Measurements from ENCODE around the gene SNRPD1. TPM values are rescaled to one million over a fixed set of nuclear protein-coding genes. Genes with fewer than 3 reads are reported as not detected.
A peak's percentile ranks its signal among the peaks of the same experiment; 100 is the strongest.
"Not testable (repeated sequence)": the region's sequence is repeated elsewhere in the genome, so short reads cannot be mapped to it uniquely, and the experiment has no call there.

SNRPD1 gene
- total RNA-seq = 10 to 100 TPM; 30.1 to 31.3 TPM
- 10 to 100 TPM; 70.1 to 83.6 (median 78.5) TPM for polyA plus RNA-seq
- total RNA-seq = 30.2 to 177 (median 36.0) reads per million in 6 experiments

GRCh38 chr18:21612125-21613039 lies at the start of gene SNRPD1:
SNRPD1 (plus strand) TSS chr18:21612314; CDS start chr18:21612430, 116 bp downstream.
- H3K4me1 Mint-ChIP-seq = peaks cover 10 to 49% (median 42%) of the 10 kb centered on the region in 4 donors
- POLR2A ChIA-PET = interaction anchor here (0.7 to 7.1 kb wide), 7 partner anchors 10 to 135 kb away, joined by 3 to 109 read pairs (median 6); partner anchors contain the start of genes ABHD3, ESCO1 and MIB1
- no peaks in the 10 kb centered on the region for H3K9me3 Mint-ChIP-seq
- peaks cover 0 to 26% (median 0%) of the 10 kb centered on the region in 3 donors for H3K36me3 Mint-ChIP-seq
- peak within 1 kb of the TSS; percentile 92 to 100 (median 99) for H3K27ac Mint-ChIP-seq
- no peaks in the 10 kb centered on the region for H3K27me3 Mint-ChIP-seq
- ATAC-seq = peak; percentile 97 to 99
- H3K4me3 Mint-ChIP-seq = peak within 1 kb of the TSS; percentile 86 to 100 (median 100)
- peak; percentile 74 to 88 (median 86) for DNase-seq

DNA sequence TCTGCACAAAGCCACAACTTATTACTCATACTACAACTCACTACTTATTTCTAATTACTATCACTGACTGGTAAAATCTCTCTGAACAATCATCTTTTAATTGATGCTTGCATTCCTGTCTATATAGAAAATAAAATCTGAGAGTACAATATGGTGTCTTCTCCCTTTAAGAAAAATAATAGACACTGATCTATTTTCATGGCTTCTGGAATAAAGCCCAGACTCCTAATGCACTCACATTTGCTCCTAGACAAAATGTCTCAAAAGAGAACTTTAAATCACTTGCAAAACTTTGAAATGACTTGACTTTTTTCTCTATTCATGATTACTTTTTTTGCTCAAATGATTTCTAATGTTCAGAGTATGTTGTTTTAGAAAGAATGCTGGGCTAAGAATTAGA lies 40.3 kb upstream of the SNRPD1 start:
- H3K36me3 Mint-ChIP-seq = peaks cover 17 to 94% (median 35%) of the 10 kb centered on the region in 3 donors
- H3K27ac Mint-ChIP-seq = peak overlapping the region in 1 of 10 donors; percentile 18
- DNase-seq (no peak), ATAC-seq (no peak)
- peaks cover 3 to 8% (median 4%) of the 10 kb centered on the region in 4 donors for H3K4me1 Mint-ChIP-seq
- no peaks in the 10 kb centered on the region for H3K27me3 Mint-ChIP-seq
- H3K4me3 Mint-ChIP-seq = no peak overlapping the region
- H3K9me3 Mint-ChIP-seq = no peaks in the 10 kb centered on the region
- POLR2A ChIA-PET = no interaction called here

GRCh38 chr18:21575656-21576055 lies 36.5 kb upstream of the SNRPD1 start:
- POLR2A ChIA-PET = no interaction called here
- H3K4me1 Mint-ChIP-seq = peaks cover 9 to 20% (median 12%) of the 10 kb centered on the region in 4 donors
- DNase-seq = no peak
- no peaks in the 10 kb centered on the region for H3K27me3 Mint-ChIP-seq
- H3K4me3 Mint-ChIP-seq = no peak overlapping the region
- no peaks in the 10 kb centered on the region for H3K9me3 Mint-ChIP-seq
- no peak for ATAC-seq
- H3K27ac Mint-ChIP-seq = no peak overlapping the region
- H3K36me3 Mint-ChIP-seq = peaks cover 13 to 78% (median 32%) of the 10 kb centered on the region in 3 donors

DNA sequence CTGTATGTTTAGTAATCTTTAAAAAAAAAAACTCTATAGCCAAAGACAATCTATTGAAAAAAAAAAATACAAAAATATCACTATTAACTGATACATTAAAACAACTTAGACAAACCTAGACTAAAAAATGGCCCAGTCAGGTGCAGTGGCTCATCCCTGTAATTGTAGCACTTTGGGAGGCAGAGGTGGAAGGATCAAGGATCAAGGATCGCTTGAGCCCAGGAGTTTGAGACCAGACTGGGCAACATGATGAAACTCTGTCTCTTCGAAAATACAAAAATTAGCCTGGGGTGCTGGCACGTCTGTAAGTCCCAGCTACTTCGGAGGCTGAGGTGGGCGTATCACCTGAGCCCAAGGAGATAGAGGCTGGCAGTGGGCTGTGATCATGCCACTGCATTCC lies 27.7 kb upstream of the SNRPD1 start:
- H3K27me3 Mint-ChIP-seq = no peaks in the 10 kb centered on the region

GRCh38 chr18:21592361-21592760 lies 19.8 kb upstream of the SNRPD1 start:
- H3K27ac Mint-ChIP-seq, POLR2A ChIA-PET, H3K27me3 Mint-ChIP-seq, DNase-seq, ATAC-seq, H3K9me3 Mint-ChIP-seq, H3K4me3 Mint-ChIP-seq: not testable (repeated sequence)
- Mint-ChIP-seq H3K4me1 (peaks cover 16 to 52% (median 37%) of the 10 kb centered on the region in 4 donors), H3K36me3 (peaks cover 0 to 14% (median 2%) of the 10 kb centered on the region in 3 donors)

More for the DNA sequence above, 27.7 kb upstream of the SNRPD1 start:
- Mint-ChIP-seq H3K4me3 (no peak overlapping the region), H3K27ac (no peak overlapping the region), H3K4me1 (peaks cover 8 to 46% (median 37%) of the 10 kb centered on the region in 4 donors), H3K9me3 (no peaks in the 10 kb centered on the region), H3K36me3 (peaks cover 0 to 39% (median 9%) of the 10 kb centered on the region in 3 donors)
- POLR2A ChIA-PET = no interaction called here
- DNase-seq = no peak
- ATAC-seq = no peak

DNA sequence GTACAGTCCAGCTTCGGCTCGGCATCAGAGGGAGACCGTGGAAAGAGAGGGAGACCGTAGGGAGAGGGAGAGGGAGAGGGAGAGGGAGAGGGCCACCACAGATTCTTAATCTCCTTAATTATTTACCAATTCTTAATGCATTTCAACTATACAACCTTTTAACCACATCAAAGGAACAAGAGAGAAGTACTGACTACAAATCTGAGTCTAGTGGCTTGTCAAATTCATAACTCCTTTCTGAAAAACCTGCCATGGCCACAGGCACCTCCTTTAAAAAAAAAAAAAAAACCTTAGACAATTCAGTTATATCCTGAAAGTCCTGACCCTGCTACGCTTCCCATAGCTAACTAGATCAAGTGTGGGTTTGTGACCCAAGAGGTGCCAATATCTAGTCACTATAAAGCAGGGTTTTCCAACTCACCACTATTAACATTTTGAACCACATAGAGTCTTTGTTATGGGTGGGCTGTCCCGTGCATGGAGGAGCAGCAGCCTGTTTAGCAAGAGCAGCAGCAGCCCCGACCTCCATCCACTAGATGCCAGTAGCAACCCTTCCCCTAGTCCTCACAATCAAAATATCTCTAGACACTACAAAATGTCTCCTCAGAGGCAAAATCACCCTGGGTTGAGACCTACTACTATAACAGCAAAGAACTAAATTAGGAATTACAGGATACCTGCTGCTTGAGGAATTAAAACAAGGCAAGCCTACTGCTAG lies 18.4 kb upstream of the SNRPD1 start:
- H3K36me3 Mint-ChIP-seq = peaks cover 0 to 14% (median 2%) of the 10 kb centered on the region in 3 donors
- POLR2A ChIA-PET = no interaction called here
- peak overlapping the region in 4 of 10 donors; percentile 22 to 39 (median 28) for H3K4me3 Mint-ChIP-seq
- H3K4me1 Mint-ChIP-seq = peaks cover 15 to 52% (median 42%) of the 10 kb centered on the region in 4 donors
- H3K9me3 Mint-ChIP-seq = no peaks in the 10 kb centered on the region
- DNase-seq = no peak
- peak in 1 of 2 donors; percentile 59 for ATAC-seq
- H3K27me3 Mint-ChIP-seq = no peaks in the 10 kb centered on the region
- H3K27ac Mint-ChIP-seq = peak overlapping the region in 2 of 10 donors; percentile 44 to 75

- peaks cover 0 to 4% (median 0%) of the 10 kb centered on the region in 9 donors for H3K9me3 Mint-ChIP-seq
- no peak for ATAC-seq
- H3K36me3 Mint-ChIP-seq = peaks cover 0 to 8% (median 0%) of the 10 kb centered on the region in 3 donors
- H3K27ac Mint-ChIP-seq = peak overlapping the region in 6 of 10 donors; percentile 6 to 72 (median 47)
- H3K4me3 Mint-ChIP-seq = peak overlapping the region in 7 of 10 donors; percentile 2 to 50 (median 15)
- POLR2A ChIA-PET = interaction anchor here (1.1 to 1.7 kb wide), 2 partner anchors 10 to 15 kb away, joined by 6 to 7 read pairs; partner anchors contain the start of gene SNRPD1
- H3K4me1 Mint-ChIP-seq = peaks cover 19 to 59% (median 49%) of the 10 kb centered on the region in 4 donors
- DNase-seq = no peak
- peaks cover 0 to 3% (median 0%) of the 10 kb centered on the region in 5 donors for H3K27me3 Mint-ChIP-seq
These were observed 14.5 kb upstream of the SNRPD1 start for GRCh38 chr18:21597620-21598019.

DNA sequence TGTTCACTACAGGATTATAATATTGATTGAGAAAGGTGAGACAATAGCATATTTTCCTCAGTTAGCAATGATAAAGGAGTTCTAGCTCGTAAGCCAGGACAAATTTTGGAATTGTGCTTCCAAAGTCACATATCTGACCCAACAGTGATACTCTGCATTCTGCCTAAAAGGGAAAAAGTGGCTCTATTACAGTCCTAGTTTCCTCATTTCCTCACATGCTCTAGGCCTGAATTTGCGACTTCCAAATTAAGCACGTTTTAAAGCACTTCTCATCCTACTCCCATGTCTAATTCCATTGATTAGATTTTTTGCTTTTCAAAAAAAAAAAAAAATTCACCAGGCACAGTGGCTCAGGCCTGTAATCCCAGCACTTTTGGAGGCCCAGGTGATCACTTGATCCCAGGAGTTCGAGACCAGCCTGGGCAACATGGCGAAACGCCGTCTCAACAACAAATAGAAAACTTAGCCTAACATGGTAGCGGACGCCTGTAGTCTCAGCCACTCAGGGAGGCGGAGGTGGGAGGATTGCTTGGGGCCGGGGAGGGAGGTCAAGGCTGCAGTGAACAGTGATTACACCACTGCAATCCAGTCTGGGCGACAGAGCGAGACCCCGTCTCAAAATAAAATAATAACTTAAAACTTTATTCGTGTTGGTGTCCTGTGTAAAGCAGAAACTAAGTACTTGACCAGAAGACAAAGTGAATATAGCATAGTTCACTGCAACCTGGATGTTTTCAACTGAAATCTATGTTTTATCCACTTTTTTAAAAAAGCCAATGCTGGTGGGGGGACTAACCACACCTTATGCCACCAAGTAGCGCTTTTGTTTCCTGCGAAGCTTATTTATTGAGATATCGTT lies 13.2 kb upstream of the SNRPD1 start:
- Mint-ChIP-seq H3K4me1 (peaks cover 16 to 54% (median 43%) of the 10 kb centered on the region in 4 donors), H3K36me3 (peaks cover 0 to 4% (median 0%) of the 10 kb centered on the region in 3 donors), H3K27ac (peak overlapping the region; percentile 97 to 100 (median 99)), H3K27me3 (peaks cover 0 to 3% (median 0%) of the 10 kb centered on the region in 5 donors), H3K9me3 (peaks cover 0 to 4% (median 0%) of the 10 kb centered on the region in 9 donors), H3K4me3 (peak overlapping the region; percentile 91 to 99 (median 98))
- POLR2A ChIA-PET = interaction anchor here (0.5 to 4.2 kb wide), 10 partner anchors 10 to 143 kb away, joined by 3 to 109 read pairs (median 8); partner anchors contain the start of genes ABHD3, MIB1 and SNRPD1
- DNase-seq (no peak), ATAC-seq (no peak)

- peak overlapping the region; percentile 91 to 99 (median 98) for H3K4me3 Mint-ChIP-seq
- peak in 3 of 10 donors; percentile 47 to 52 (median 50) for DNase-seq
- H3K36me3 Mint-ChIP-seq = peaks cover 0 to 3% (median 0%) of the 10 kb centered on the region in 3 donors
- ATAC-seq = peak; percentile 63 to 68
- peaks cover 15 to 50% (median 39%) of the 10 kb centered on the region in 4 donors for H3K4me1 Mint-ChIP-seq
- peak overlapping the region; percentile 97 to 100 (median 99) for H3K27ac Mint-ChIP-seq
- H3K27me3 Mint-ChIP-seq = peaks cover 0 to 3% (median 0%) of the 10 kb centered on the region in 5 donors
- peaks cover 0 to 4% (median 0%) of the 10 kb centered on the region in 9 donors for H3K9me3 Mint-ChIP-seq
- POLR2A ChIA-PET = interaction anchor here (0.6 to 4.2 kb wide), 16 partner anchors 9 to 488 kb away, joined by 3 to 109 read pairs (median 4); partner anchors contain the start of genes ABHD3, MIB1, ROCK1 and SNRPD1
These were observed 12.3 kb upstream of the SNRPD1 start for GRCh38 chr18:21599585-21600525.

All from naive thymus-derived CD8-positive, alpha-beta T cell (primary cell).